Hematopoietic multipotent progenitor cell treated with erythropoietin and hydrocortisone succinate and interleukin-3 and kit ligand, for 17 days (in vitro differentiated cells): ENCODE data around the gene HINFP.
"Not testable (repeated sequence)": the region's sequence is repeated elsewhere in the genome, so short reads cannot be mapped to it uniquely, and the experiment has no call there.

ENCODE experiments used
- DNase-seq: peaks from one replicate; pipeline ENCODE4 v3.0.0-alpha.2; 2015; ENCODE audit warnings: low spot score

The HINFP gene

GRCh38 chr11:119100246-119100970 is 21.0 kb upstream of the HINFP start:
- DNase-seq = peak; percentile 75

- no peak for DNase-seq
Measured at GRCh38 chr11:119100994-119101758, 20.2 kb upstream of the HINFP start.

DNA sequence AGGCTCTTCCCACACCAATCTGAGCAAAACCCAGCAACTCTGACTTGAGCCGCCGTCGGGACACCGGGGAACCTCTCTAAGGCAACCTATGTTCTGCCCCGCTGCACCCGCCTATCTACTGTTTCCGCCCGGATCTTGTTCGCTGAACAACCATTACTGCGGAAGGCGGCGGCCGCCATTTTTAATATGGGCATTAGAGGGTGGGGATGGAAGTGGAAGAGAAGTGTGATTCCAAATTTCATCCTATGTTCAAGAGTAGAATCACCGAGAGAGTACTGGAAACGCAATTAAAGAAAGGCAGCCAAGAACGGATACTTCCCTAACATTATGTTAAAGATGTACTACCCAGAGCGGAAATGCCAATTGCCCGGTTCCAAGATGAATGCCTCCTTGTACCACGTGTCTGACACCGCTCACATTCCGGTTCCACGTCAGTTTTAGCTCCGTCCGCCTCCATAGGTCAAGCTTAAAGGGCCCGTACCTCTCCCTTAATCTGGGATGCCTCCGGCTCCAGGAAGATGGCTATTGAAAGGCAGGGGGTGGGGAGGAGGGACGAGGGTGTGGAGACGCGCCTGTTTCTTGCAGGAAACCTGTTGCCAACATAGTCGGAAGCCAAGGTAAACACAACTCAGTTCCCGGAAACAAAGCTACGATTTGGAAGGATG is 19.5 kb upstream of the HINFP start, which contains the start of gene DPAGT1:
TSS of gene DPAGT1 (minus strand) at position 95 of the 665 bp plus-strand sequence. CDS start 198 bp downstream, outside the sequence.
- peak; percentile 94 for DNase-seq

- not testable (repeated sequence) for DNase-seq
Measured at GRCh38 chr11:119103161-119103664, 18.2 kb upstream of the HINFP start.

DNA sequence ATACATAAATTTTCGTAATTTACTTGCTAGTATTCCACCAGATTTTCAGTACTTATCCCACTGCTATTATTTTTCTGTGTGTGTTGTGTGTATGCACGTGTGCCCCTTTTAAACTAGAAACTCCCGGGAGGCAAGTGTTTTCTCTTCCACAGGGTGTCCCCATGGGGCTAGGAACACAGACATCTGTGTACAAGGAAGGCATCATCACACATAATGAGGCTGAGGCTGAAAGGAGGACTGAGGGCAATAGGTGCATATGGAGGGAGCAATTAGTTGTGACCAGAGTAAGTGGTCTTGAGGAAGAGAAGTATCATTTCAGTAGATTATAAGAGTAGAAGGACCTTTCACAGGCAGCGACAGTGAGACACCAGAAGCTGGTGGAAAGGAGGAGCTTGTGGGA is 17.6 kb upstream of the HINFP start:
- DNase-seq = no peak

GRCh38 chr11:119106564-119107537 is 14.5 kb upstream of the HINFP start, which contains the start of gene C2CD2L:
Gene C2CD2L (plus strand): TSS chr11:119107344. CDS start chr11:119107742, 398 bp downstream.
- DNase-seq = peak; percentile 95

DNA sequence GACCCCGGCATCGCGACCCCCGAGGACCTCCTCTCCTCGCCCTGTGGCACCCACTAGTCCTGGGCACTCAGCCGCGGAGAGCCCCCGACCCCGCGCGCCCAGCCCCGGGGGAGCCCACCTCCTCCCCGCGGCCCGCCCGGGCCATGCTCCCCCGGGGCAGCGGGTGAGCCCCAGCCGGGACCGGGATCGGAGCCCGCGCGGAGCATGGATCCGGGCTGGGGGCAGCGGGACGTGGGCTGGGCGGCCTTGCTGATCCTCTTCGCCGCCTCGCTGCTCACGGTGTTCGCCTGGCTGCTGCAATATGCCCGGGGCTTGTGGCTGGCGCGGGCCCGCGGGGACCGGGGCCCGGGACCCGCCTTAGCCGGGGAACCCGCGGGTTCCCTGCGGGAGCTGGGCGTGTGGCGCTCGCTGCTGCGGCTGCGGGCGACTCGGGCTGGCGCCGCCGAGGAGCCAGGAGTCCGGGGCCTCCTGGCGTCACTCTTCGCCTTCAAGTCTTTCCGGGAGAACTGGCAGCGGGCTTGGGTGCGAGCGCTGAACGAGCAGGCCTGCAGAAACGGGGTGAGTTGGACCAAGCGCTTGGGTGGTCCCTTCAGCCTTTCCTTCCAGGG is 13.7 kb upstream of the HINFP start:
- peak; percentile 37 for DNase-seq

DNA sequence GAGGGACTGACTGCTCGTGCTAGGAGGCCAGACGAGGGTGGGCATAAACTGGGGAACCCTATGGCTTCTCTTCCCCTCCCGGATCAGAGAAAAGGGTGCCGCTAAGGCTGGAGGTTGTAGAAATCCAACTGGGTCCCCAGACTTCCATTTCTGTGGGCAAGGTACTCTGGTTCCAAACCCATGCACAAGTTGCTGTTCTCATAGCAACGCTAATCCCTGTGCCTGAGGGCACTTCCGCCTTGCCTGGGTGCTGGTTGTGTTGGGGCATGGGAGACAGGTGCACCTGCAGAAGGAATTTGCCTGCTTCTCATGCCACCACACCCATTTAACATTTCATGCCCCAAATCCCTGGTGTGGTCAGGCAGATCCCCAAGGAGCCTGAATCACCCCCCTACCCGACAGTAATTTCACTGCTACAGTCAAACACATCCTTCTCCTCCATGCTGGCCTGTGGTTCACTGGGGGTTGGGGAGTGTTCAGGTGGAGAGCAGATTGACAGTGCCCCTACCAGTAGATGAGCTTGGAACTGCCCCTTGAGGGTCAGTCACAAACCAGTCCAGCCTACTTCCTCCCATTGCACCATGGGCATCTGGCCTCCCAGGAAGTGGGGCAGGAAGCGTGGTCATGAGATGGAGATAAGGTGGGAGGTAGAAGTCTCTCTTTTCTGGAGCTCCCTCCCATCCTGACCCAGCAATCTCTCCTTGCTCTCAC is 13.1 kb upstream of the HINFP start:
- peak; percentile 44 for DNase-seq

GRCh38 chr11:119108857-119109221 is 12.5 kb upstream of the HINFP start:
- no peak for DNase-seq

DNA sequence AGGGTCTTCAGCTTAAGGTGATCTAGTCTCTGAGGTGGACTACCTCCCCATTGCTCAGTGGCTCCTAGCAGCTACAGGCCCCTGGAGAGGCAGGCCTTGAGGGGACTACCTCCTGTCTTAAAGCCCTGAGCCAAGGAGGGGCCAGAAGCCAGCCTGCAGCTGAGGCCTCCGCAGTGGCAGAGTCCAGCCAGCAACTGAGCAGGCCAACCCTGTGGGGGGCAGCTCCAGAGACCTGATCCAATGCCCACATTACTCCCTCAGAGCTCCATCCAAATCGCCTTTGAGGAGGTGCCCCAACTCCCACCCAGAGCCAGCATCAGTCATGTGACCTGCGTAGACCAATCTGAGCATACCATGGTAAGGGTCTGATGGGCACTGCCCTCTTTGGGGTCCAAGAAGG is 11.5 kb upstream of the HINFP start:
- DNase-seq = no peak

DNA sequence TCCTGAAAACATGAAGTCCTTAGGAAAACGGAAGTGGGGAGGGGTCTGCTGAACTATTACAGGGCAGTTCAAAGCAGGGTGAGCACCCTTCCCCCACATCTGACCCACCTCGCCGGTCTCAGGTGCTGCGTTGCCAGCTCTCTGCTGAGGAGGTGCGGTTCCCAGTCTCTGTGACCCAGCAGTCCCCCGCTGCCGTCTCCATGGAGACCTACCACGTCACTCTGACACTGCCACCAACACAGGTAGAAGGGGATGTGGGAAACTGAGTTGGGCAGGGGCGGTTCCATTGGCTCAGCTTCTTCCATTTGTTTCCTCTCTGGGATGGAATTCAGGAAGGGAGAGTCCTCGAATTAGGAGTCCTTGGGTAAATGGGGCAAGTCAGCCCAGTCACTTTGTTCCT is 10.9 kb upstream of the HINFP start:
- no peak for DNase-seq

GRCh38 chr11:119111361-119111925 is 9.9 kb upstream of the HINFP start:
- DNase-seq = no peak

DNA sequence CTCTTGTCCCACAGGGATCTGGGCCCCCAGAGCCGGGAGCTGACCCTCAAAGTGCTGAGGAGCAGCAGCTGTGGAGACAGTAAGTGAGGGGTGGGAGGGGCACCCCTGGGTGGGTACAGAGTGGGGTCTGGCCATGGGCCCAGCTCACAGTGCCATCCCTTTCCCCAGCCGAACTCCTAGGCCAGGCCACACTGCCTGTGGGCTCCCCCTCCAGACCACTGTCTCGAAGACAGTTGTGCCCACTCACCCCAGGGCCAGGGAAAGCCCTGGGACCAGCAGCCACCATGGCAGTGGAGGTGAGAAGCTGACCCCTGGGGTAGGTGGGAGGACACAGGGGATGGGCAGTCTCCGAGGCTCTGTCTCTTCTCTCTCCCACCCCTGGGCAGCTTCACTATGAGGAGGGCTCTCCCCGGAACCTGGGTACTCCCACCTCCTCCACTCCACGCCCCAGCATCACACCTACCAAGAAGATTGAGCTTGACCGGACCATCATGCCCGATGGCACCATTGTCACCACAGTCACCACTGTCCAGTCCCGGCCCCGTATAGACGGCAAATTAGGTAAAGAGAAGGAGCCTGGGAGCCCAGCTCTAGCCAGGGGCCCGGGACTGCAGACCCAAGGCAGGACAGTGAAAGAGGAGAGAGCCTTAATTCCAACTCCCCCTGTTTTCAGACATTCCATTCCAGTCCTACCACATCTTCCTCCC is 8.9 kb upstream of the HINFP start:
- no peak for DNase-seq

- DNase-seq = no peak
Measured at GRCh38 chr11:119113716-119114115, 7.7 kb upstream of the HINFP start.

GRCh38 chr11:119114351-119114750 is 7.0 kb upstream of the HINFP start:
- DNase-seq = no peak

- DNase-seq = no peak
Measured at GRCh38 chr11:119115484-119116234, 5.7 kb upstream of the HINFP start.

GRCh38 chr11:119116235-119116594 is 5.2 kb upstream of the HINFP start:
- no peak for DNase-seq

DNA sequence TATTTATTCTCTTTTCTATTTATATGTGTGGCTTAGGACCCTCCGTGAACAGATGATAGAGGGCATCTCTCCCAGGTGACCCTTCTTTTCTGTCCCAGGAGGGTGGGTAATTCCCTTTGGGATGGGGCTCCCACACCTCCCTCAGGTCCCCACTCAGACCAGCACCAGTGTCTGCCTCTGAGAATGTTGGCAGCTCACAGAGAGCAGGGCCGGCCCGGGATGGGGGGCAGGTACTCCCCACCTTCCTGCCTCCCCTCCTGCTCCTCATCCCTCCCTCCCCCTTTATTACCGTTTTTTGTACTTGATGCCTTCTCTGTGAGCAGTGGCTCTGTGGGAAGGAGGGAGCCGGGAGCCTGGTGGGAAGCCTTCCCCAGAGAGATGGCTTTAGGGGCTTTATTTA is 4.8 kb upstream of the HINFP start:
- no peak for DNase-seq
